Stimulated activated CD8-positive, alpha-beta memory T cell treated with anti-CD3 and anti-CD28 coated beads, Interleukin-12 subunit alpha, Interleukin-12 subunit beta, amount 100 ng/mL, for 1 hour (primary cell): ENCODE results near the gene PEPD.
"Not testable (repeated sequence)": the region's sequence is repeated elsewhere in the genome, so short reads cannot be mapped to it uniquely, and the experiment has no call there.

Experiments
- DNase-seq: peaks from one replicate; pipeline ENCODE4 v3.0.0-alpha.2; 2020; ENCODE audit warnings: low read depth

The PEPD gene

DNA sequence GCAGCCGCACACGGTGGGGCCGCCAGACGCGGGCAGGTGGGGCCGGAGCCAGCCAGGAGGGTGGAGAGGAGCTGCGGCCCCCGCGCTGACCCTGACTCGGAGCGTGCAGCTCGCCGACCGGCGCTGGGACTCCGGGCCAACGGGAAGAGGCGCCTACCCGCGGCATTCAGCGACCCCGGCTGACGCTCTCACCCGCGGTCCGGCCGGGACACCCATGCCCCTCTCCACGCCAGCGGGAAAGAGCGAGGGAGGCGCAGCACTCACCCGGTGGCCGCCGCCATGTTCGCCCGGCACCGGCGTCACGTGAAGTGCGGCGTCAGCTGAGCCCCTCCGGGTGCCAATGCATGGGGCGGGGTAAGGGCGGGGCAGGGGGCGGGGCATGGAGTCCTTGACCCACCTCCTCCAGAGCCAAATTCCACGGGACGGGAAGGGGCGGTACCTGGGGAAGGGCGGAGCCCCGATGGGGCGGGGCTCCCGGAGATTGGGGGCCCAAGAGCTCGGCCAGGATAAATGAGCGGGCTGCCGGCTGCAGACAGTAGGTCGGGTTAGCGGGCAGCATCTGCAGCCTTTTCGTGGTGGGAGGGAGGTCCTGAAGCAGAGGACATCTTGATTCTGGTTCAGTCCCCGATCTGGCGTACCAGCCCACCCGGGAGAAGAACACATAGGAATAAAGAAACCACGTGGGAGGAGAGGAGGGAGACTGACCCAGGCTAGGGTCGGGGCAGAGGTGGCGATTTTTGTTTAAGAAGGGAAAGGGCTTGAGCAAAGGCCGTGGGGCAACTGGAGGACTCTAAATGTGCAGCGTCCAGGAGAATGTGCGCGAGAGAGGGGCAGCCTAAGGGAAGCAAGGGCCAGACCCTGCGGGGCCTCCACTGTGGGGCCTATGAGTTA, at the start of gene PEPD:
Gene PEPD (minus strand): TSS at position 312 of the 891 bp plus-strand sequence. CDS start 31 bp downstream, at position 281.
- DNase-seq, result peak; percentile 72

DNA sequence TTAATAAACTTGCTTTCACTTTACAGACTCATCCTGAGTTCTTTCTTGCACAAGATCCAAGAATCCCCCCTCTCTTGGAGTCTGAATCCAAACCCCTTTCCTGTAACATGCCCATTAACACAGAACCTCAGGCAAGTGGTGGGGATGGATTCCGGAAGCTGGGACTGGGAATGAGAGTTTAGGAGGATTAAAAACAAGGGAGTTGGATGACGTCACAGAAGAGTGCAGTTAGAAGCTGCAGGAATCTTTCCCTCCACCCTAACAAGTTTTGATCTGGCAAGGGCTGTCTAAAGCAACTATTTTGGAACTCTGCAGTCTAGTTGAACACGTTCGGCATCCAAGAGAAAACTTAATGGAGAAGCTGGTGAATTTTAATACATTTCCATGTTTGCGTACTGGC, 48.2 kb upstream of the PEPD start:
- no peak for DNase-seq

DNA sequence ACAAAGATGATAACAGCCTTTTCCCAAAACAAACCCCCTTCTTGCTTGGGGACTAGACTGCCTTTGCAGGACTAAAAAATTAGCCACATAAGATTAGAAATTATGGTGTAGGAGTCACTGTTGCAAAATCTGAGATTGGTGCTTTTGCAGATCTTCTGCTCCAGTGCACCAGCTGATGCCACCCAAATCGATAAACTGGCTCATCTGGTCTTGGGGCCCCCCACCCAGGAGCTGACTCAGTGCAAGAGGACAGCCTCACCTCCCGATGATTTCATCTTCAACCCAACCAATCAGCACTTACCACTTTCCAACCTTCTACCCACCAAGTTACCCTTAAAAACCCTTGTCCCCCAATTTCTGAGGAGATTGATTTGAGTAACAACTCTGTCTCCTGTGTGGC, 47.1 kb upstream of the PEPD start:
- DNase-seq, result no peak

DNA sequence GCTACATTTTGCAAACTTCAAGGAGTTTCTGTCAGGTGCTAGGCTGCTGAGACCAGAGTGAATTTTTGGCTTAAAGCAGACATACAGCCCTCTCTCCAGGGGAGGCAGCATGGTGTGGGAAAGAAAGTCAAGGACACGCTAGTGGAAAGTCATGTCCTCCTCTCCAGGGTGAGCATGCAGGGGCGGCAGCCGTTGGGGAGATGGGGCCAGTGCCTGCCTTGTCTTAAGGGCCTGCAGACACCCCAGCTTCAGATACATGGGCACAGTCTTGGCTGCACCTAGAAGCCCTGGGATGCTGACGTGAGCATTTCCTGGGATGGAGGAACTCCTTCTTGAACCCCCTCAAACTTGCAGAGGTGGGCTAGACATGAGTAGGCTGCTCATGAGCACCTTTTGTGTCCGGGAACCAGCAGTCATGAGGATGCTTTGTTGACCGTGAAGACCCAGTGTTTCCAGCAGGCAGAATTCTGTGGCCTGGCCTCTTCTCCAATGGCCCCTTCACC, 43.3 kb upstream of the PEPD start:
- DNase-seq, result no peak

DNA sequence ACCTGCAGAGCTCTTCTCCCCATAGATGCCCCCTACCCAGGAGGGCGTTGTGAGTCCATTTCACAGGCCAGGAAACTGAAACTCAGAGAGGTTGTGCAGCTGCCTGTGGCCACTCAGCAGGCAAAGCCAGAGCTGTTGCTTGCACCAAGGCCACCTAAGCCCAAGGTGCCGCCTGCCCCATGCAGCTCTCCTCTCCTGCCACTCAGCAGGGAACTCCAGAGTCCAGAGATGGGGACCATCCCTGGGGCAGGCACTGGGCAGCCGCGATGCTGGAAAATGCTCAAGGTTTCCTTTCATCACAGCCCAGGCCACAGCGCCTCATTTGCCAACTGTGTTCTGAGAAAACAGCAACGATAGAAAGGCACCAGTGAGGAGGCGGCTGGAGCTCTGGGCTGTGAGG, 41.0 kb upstream of the PEPD start:
- no peak for DNase-seq

DNA sequence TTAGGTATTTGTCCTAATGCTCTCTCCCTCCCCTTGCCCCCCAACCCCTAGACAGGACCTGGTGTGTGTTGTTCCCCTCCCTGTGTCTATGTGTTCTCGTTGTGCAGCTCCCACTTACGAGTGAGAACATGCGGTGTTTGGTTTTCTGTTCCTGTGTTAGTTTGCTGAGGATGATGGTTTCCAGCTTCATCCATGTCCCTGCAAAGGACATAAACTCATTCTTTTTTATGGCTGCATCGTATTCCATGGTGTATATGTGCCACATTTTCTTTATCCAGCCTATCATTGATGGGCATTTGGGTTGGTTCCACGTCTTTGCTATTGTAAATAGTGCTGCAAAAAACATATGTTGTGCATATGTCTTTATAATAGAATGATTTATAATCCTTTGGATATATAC, 40.1 kb upstream of the PEPD start:
- DNase-seq, result not testable (repeated sequence)

DNA sequence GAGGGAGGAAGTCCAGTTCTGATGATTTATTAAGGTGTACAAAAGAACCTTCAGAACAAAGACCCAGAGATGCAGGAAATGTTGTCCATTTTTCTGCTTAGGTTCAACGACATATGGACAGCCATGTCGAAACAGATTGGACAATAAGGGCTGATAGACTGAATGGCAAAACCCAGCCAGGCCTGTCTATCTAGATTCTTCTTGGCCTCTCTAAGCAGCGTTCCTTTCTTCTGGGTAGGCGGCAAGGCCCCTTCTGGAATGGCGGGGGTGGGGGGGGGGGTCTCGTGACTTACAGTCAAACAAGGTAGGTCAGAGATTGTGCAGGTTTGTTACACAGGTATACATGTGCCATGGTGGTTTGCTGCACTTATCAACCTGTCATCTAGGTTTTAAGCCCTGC, 39.7 kb upstream of the PEPD start:
- no peak for DNase-seq

DNA sequence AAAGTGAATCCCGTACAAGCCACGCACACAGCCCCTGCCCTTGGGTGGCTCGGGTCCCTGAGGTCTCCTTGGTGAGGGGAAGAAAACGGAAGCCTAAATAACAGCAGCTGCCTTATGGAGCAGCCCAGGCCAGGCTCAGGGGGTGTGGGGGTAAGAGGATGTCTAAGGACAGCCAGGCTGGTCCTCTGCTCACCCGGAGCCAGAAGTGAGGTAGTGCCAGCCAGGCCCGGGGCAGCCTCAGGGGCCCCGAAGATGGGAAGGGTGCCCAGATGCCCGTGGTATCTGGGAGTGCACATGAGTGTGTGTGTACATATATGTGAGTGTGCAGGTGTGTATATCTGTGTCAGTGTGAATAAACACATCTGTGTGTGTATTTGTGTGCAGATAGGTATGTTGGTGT, 38.4 kb upstream of the PEPD start:
- no peak for DNase-seq

DNA sequence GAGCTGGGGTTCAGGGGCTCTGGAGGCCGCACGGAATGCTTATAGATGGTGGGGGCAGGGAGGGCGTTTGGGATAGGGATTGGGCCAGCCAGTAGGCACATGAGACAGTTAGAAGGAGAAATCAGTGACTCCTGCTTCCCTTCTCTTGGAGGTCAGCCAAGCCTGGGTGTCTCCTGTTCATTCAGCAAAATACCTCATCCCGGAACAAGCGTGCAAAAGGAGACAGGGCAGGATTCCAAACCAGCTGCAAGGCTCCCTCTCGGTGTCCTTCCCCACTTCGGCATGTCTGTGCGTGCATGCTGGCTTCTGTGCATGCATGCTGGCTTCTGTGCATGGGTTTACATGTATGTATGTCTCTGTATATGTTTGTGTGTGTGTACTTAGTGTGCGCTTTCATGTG, 37.3 kb upstream of the PEPD start:
- DNase-seq, result no peak

DNA sequence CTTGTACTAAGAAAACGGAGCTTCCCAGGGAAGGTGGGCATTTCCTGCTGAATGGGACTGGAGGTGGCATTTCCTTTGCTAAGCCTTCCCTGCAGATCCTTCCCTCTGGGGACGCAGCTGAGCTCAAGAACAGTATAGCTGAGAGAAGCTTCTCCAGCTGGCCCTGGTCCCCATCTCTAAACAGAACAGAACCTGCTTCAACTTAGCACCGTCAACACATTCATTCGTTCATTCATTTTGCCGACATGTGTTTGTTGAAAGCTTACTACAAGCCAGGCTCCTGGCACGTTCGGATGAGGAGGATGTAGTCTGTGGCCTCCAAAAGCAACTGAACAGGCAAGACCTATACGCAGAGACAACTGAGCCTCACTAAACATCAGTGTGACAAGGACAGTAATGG, 36.6 kb upstream of the PEPD start:
- DNase-seq, result no peak

DNA sequence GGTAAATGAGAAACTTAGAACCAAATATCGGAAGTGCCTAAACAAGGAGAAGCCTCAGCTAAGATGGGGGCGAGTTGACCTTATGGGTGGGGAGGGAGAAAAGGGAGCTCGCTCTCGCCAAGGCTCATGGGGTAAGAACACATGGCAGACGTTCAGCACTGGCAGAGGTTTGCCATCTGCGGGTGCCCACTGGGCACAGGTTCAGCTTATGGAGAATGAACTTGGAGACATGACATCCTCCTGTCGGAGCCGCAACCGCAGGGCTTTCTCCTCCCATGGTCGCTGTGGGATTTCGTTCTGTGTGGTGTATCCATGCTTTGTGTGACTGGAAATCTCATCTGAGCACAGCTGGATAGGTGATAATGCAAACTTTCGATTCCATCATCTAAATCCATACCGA, 36.1 kb upstream of the PEPD start:
- DNase-seq, result no peak

DNA sequence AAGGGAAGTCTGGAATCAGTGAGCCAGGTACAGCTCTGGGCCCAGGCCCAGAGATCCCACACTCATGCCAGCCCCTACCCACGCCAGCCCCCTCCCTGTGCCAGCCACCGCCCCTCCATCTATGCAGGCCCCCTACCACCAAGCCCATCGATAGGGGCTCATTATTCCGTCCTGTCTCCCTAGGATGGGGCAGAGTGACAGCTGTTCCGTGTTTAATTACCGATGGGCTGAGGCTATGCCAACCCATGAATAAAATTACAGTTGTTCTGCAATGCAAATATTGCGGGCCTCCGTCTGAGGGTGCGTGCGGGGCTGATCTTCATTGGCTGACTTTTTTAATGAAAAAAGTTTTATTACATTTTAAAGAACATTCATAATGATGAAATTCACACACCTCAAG, 35.6 kb upstream of the PEPD start:
- no peak for DNase-seq

DNA sequence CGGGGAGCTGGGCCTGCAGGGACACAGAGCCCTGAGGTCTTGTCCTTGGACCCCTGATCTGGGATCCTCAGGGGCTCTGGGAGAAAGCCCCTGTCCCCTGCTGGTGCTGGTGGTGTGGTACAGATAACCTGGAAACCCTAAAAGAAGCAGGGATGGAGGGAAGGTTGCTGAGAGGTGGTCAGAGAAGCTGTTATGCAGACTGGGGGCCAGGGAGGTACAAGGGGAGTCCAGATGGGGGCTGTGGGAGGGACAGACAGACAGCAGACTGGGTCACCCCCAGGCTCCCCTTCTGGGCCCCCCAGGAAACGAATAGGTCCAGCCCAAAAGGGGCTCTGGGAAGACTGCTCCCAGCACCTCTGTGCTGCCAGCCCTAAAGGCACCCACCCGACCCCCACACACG, 34.7 kb upstream of the PEPD start:
- DNase-seq, result no peak

DNA sequence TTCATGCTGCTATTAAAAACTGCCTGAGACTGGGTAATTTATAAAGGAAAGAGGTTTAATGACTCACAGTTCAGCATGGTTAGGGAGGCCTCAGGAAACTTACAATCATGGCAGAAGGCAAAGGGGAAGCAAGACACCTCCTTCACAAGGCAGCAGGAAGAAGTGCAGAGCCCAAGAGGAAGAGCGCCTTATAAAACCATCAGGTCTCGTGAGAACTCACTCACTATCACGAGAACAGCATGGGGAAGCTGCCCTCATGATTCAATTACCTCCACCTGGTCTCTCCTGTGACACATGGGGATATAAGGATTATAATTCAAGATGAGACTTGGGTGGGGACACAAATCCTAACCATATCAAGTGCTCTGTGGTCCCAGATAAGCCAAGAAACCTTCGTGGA, 34.1 kb upstream of the PEPD start:
- DNase-seq, result not testable (repeated sequence)

DNA sequence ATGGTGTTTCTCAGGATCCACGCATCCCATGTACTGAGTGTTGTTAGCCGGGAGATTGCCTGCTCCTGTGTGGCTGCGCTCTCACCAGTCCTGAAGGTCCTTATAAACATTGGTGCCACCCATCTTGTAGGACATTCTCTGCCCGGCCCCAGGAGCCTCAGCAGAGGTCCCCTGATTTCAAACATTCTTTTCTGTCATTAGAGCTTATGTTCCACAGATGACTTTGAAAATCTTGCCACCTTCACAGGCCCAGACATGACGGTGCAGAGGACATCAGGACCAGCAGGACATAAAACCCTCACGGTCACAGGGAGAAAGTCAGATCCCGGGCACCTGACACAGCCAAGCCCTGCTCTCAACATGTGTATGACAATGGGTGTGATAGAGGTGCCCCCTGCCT, 33.2 kb upstream of the PEPD start:
- no peak for DNase-seq

DNA sequence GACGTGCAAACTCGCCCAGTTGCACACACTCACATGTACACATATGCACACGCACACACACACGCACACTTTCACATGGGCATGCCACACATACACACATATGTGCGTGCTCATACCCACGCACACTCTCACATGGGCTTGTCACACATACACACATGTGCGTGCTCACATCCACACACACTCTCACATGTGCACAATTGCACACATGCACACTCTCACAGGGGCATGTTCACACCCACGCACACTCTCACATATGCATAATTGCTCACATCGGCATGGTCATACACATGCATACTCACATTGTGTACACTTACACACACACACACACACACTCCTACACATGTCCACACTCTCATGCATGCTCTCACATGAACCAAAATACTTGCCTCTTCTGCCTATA, 32.8 kb upstream of the PEPD start:
- no peak for DNase-seq

DNA sequence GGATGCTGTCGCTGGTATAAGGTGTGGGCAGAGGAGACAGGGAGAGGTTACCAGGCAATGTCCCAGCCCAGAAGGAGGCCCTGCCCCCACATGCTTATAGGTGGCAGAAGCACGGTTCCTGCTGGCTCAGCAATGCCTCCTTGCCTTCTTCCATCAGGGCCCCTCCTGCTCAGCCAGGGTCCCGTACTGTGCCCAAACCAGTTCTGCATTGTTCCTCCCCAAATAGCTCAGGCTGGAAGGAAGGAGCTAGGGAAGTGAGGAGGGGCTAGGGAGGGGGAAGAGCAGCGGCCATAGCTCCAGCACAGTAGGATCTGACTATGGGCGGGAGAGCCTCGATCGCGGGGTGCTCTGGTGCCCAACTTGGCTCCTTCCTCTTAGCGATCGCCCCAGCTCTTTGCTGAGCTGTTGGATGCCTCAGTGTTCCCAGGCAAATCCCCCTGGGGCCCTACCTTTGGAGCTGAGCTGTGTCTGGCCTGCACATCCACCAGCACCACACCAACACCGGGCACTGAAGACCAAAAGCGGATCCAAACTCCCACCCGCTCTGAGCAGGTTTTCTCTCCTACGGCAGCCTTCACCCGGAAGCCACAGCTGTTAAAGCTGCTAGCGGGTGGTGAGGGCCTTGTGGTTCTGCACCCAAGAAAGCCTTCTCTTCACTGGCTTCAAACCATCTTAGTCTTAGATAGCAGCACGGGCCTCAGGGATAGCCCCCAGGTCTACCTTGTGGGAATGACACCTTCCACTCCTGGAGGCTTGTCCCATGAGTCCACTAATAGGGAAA, 32.1 kb upstream of the PEPD start:
- DNase-seq, result no peak

DNA sequence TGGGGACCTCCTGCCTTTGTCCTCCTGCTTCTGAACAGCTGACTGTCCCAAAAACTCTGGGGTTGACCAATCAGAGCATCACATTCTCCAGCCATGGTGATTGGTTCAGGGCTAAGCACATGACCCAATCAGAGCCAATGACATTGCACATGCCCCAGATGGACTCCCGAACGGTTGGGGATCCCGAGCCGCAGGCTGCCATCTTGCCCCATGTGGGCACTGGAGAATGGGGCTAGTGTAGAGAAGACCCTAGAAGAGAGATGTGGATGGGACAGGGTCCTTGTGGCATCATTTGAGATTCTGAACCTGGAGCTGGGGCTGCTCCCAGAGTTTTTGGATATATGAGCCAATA, 31.3 kb upstream of the PEPD start:
- DNase-seq, result no peak

DNA sequence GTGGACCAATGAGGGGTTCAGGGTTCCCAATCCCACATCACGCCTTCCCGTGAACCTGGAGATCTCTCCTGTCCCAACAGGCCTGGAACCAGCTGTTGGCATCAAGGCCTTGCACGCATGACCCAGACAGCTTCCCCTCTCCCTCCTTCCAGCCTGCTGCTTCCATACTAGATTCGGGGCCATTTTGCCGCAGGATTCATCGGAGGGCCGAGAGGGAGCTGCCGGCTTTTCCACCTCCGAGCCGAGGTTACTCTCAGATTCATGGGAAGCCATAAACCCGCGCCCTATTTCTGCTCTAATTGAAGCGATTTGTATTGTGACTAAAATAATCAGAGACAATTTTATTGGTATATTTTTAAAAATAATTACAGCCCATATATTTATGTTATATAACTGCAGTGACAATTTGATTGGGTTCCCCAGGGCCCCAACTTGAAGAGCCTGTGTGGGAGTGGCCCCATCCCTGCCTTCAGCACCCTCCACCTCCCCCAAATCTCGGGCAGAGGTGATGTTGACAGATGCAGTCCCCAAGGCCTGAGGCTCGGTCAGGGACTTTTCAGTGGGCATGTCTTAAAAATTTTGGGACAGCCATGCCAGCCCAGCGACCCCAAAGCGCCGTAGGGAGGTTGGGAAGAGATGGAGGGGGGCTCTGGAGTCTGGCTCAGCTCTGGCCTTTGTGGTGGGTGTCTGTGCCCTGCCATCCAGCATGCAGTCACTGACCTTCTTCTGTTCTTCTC, 30.8 kb upstream of the PEPD start:
- DNase-seq, result no peak

DNA sequence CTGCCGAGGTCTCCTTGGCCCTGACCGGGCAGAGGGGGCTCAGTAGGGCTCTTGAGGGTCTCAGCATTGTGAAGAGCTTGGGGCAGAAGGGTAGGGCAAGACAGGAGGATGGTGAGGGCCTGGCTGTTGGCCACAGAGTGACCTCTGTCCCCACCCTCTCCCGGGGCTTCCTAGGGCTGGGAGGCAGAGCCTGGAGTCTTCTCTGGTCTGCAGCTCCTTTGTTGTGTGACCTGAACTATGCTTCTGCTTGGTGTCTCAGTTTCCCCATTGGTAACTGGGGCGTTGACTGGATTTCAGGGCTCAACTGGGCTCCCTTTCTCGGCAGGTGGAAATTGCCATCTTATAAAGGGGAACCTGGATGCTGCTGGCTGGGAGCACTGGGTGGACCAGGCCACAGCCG, 30.1 kb upstream of the PEPD start:
- DNase-seq, result no peak

DNA sequence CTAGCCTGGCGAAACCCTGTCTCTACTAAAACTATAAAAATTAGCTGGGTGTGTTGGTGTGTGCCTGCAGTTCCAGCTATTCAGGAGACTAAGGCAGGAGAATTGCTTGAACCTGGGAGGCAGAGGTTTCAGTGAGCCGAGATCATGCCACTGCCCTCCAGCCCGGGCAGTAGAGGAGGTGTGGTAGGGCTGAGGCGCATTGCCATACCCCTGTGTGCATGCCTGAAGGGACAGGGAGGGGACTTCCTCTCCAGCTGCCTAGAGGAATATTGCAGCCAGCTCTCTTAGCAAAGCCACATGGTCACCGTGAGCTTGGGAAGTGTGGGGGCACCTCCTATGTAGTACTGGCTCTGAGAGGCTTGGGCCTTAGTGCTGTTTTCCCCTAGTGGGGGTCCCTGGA, 29.2 kb upstream of the PEPD start:
- no peak for DNase-seq

DNA sequence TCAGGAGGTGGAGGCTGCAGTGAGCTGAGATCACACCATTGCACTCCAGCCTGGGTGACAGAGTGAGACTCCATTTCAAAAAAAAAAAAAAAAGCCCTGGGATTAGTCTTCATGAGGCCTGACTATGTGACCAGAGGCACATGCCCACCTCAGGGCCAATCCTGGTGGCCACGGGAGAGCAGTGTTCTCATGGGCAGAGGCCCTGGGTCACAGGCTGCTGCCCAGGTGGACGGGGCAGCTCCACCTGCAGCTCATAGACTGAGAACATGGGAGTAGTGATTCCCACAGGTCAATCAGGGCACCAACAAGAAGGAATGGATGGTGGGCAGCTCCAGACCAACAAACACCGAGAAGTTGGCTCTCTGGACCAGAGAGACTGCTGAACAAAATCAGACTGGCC, 26.1 kb upstream of the PEPD start:
- DNase-seq, result no peak

DNA sequence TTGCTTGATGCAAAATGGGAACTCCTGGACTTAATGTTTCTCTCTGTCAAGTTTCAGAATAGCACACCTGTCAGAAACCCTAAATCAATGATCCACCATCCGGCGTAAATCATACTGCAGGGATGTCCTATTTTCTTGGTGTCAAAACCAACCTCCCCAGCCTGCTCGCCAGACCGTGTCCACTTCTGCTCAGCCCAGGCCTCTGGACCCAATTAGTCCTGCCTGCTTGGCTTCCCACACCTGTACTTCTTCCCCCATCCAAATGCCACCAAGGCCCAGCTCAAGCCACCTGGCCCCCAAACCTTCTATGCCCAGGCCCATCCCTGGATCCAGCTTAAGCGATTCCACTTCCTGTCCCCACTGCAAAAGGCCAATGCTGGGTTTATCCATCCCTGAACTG, 25.1 kb upstream of the PEPD start:
- no peak for DNase-seq
